Measurements from ENCODE around the gene GPC6. TPM values are rescaled to one million over a fixed set of nuclear protein-coding genes. Genes with fewer than 3 reads are reported as not detected.
A peak's percentile ranks its signal among the peaks of the same experiment; 100 is the strongest.

GPC6 gene
- total RNA-seq, 1 donor from 2014 or later = 63.0 TPM

DNA sequence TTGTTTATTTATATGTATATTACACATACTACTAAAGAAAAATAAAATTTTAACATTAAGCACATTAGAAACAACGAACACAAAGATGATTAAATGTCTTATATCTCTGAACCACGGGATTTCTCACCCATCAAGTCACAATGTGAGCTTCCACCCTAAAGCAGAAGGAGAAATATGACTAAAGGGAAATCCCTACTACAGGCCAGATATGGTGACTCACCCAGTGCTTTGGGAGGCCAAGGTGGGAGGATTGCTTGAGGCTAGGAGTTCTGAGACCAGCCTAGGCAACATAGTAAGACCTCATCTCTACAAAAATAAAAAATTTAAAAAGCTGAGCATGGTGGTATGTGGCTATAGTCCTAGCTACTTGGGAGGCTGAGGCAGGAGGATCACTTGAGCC, 1228.3 kb downstream of the GPC6 start:
- Mint-ChIP-seq H3K27me3 (ENCODE audit: low read depth, unreplicated experiment) (peaks cover 3% of the 10 kb centered on the region), H3K4me1 (ENCODE audit: low read depth, unreplicated experiment) (no peaks in the 10 kb centered on the region), H3K4me3 (ENCODE audit: unreplicated experiment) (no peak overlapping the region), H3K36me3 (ENCODE audit: low read depth, unreplicated experiment) (no peaks in the 10 kb centered on the region), H3K27ac (ENCODE audit: unreplicated experiment) (no peak overlapping the region), H3K9me3 (ENCODE audit: unreplicated experiment) (no peaks in the 10 kb centered on the region)
- no peak overlapping the region for H2AFZ ChIP-seq (ENCODE audit: low read depth, low read length)
- TF ChIP-seq EZH2 (IDR thresholded peaks at IDR 0.05; ENCODE audit: insufficient read depth, low read length) = no peak
- TF ChIP-seq, protein P1, sequence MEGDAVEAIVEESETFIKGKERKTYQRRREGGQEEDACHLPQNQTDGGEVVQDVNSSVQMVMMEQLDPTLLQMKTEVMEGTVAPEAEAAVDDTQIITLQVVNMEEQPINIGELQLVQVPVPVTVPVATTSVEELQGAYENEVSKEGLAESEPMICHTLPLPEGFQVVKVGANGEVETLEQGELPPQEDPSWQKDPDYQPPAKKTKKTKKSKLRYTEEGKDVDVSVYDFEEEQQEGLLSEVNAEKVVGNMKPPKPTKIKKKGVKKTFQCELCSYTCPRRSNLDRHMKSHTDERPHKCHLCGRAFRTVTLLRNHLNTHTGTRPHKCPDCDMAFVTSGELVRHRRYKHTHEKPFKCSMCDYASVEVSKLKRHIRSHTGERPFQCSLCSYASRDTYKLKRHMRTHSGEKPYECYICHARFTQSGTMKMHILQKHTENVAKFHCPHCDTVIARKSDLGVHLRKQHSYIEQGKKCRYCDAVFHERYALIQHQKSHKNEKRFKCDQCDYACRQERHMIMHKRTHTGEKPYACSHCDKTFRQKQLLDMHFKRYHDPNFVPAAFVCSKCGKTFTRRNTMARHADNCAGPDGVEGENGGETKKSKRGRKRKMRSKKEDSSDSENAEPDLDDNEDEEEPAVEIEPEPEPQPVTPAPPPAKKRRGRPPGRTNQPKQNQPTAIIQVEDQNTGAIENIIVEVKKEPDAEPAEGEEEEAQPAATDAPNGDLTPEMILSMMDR (IDR thresholded peaks at IDR 0.05; ENCODE audit: insufficient read depth, low read depth, low read length) = no peak
- no peak overlapping the region for H3K4me3 ChIP-seq (ENCODE audit: insufficient read depth, low read depth, low read length)
- no peaks in the 10 kb centered on the region for H3K79me2 ChIP-seq (ENCODE audit: insufficient read depth, low read length)
- no peaks in the 10 kb centered on the region for H3K4me1 ChIP-seq (ENCODE audit: insufficient read depth, low read length)
- H3K9me3 ChIP-seq (ENCODE audit: insufficient read depth, low read depth, low read length) = no peaks in the 10 kb centered on the region
- H3K27me3 ChIP-seq (ENCODE audit: insufficient read depth, low read length) = no peaks in the 10 kb centered on the region
- DNase-seq (ENCODE audit: low read depth) = peak; percentile 13
- no peak overlapping the region for H3K9ac ChIP-seq (ENCODE audit: low read length)
- H3K4me2 ChIP-seq (ENCODE audit: low read length) = no peak overlapping the region
- no peak overlapping the region for H3K27ac ChIP-seq (ENCODE audit: low read depth, low read length)
- FAIRE-seq = no peak
- H4K20me1 ChIP-seq (ENCODE audit: insufficient read depth, low read length) = no peaks in the 10 kb centered on the region
- no peaks in the 10 kb centered on the region for H3K36me3 ChIP-seq (ENCODE audit: insufficient read depth, low read length)

DNA sequence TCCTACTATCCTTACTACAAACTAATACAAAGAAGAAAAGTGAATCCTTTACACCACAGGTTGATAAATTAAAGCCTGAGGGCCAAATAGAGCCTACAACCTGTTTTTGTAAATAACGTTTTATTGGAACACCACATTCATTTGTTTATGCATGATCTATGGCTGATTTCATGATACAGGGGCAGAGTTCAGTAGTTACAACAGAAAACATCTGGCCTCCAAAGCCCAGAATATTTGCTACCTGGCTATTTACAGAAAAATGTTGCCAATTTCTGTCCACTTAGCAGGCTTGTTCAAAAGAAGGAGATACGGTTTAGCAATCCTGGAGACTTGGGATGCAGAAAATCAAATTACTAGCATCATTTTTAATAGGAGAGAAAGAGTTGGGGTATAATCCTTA, 1228.8 kb downstream of the GPC6 start:
- Histone ChIP-seq H2AFZ (ENCODE audit: low read depth, low read length) (no peak overlapping the region), H3K4me1 (ENCODE audit: insufficient read depth, low read length) (no peaks in the 10 kb centered on the region), H4K20me1 (ENCODE audit: insufficient read depth, low read length) (no peaks in the 10 kb centered on the region), H3K4me2 (ENCODE audit: low read length) (no peak overlapping the region), H3K36me3 (ENCODE audit: insufficient read depth, low read length) (no peaks in the 10 kb centered on the region), H3K27me3 (ENCODE audit: insufficient read depth, low read length) (no peaks in the 10 kb centered on the region), H3K79me2 (ENCODE audit: insufficient read depth, low read length) (no peaks in the 10 kb centered on the region), H3K4me3 (ENCODE audit: insufficient read depth, low read depth, low read length) (no peak overlapping the region), H3K9ac (ENCODE audit: low read length) (no peak overlapping the region), H3K9me3 (ENCODE audit: insufficient read depth, low read depth, low read length) (no peaks in the 10 kb centered on the region), H3K27ac (ENCODE audit: low read depth, low read length) (no peak overlapping the region)
- no peak overlapping the region for H3K4me3 Mint-ChIP-seq (ENCODE audit: unreplicated experiment)
- TF ChIP-seq, protein P1 (IDR thresholded peaks at IDR 0.05; ENCODE audit: insufficient read depth, low read depth, low read length) = no peak
- no peak for TF ChIP-seq EZH2 (IDR thresholded peaks at IDR 0.05; ENCODE audit: insufficient read depth, low read length)
- DNase-seq (ENCODE audit: low read depth) (no peak), FAIRE-seq (no peak)
- no peaks in the 10 kb centered on the region for H3K36me3 Mint-ChIP-seq (ENCODE audit: low read depth, unreplicated experiment)
- H3K27me3 Mint-ChIP-seq (ENCODE audit: low read depth, unreplicated experiment) = peaks cover 3% of the 10 kb centered on the region
- no peak overlapping the region for H3K27ac Mint-ChIP-seq (ENCODE audit: unreplicated experiment)
- no peaks in the 10 kb centered on the region for H3K4me1 Mint-ChIP-seq (ENCODE audit: low read depth, unreplicated experiment)
- no peaks in the 10 kb centered on the region for H3K9me3 Mint-ChIP-seq (ENCODE audit: unreplicated experiment)

Data from astrocyte (in vitro differentiated cells and primary cell).